Head of caudate nucleus (tissue), 42 donors: ENCODE data around the gene MBD3.
A peak's percentile ranks its signal among the peaks of the same experiment; 100 is the strongest.

Source experiments
- DNase-seq, 42 donors: peaks; one replicate each; pipeline versions ENCODE4 v3.0.0 to v3.0.0-alpha.2; 2020 to 2021; ENCODE audit warnings: mixed read lengths in 7 of 42
- intact Hi-C: fragments of 100-400 bp; cut with DNase I; formaldehyde crosslinking; loops from one replicate; pipeline ENCODE4 v1.15.0; 2022

Gene MBD3

DNA sequence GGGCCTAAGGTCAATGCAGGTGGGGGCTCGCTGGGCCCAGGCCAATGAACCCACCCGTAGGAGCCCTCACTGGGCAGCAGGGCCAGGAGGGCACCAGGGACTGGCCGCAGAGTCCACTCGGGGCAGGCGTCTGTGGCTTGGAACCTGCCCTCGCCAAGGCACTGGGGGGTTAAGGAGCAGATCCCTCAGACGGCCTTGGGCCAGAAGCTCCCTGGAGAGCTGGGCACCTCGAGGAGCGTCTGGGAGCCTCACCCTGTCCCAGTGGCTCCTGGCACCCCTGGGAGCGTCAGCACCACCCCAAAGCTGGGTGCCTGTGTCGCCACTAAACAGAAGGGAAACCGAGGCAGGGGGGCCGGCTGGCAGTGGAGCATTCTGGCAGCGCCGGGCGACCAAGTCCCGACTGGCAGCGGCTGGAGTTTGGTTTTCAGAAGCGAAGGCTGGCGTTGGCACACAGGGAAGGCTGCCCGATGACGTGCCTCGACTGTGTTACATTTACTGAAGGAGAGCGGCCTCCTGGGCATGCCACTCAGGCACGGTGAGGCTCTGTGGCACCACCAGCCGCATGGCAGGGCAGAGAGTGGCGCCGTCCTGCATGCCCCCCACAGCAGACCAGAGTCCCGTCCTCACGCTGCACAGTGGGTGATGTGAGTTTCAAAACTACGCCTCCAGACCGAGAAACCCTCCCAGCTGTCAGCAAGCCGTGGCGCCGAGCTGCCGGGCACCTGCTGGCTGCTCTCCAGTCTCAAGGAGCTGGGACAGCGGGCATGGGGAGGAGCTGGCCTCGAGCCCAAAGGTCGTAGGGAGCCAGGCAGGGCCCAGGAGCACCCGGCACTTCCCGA lies 15.4 kb downstream of the MBD3 start:
- intact Hi-C loops, result no loop called here

DNA sequence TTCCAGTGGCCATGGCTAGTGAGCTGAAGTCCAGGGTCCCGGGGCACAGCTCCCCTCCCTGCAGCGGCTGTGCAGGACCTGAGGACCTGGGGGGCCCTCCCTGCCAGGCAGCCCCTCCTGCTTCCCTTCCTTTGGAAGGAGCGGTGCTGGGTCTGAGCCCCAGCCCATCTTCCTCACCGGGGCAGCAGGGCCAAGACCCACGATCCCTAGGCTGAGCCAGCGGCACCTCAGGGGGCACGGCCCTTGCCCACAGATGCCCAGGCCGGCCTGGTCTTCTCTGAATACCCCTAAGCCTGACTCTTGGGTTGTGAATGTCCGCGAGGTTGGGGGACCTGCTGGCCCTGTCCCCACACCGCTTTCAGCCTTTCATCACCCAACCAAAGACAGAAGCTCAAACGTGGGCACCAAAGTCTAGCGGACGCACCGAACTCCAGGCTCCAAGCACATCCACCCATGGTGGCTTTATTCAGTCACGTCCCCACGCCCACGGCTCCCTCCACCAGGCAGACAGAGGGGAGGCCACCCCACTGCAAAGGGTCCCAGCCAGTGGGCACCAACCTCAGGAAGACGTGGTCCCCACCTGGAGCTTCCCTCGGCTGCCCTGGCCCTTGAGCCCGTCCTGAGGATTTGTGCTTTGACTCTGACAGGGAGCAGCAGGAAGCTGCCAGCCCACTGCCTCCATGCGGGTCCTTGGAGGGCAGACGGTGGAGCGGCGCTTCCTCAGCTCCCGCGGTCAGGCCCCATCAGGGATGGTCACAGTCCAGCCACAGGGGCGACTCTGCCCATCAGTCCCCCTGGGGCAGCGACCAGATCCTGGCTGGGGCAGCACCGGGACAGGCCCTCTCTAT lies 16.2 kb downstream of the MBD3 start:
- DNase-seq, result no peak

More for the DNA sequence above, 15.4 kb downstream of the MBD3 start:
- DNase-seq, result no peak

DNA sequence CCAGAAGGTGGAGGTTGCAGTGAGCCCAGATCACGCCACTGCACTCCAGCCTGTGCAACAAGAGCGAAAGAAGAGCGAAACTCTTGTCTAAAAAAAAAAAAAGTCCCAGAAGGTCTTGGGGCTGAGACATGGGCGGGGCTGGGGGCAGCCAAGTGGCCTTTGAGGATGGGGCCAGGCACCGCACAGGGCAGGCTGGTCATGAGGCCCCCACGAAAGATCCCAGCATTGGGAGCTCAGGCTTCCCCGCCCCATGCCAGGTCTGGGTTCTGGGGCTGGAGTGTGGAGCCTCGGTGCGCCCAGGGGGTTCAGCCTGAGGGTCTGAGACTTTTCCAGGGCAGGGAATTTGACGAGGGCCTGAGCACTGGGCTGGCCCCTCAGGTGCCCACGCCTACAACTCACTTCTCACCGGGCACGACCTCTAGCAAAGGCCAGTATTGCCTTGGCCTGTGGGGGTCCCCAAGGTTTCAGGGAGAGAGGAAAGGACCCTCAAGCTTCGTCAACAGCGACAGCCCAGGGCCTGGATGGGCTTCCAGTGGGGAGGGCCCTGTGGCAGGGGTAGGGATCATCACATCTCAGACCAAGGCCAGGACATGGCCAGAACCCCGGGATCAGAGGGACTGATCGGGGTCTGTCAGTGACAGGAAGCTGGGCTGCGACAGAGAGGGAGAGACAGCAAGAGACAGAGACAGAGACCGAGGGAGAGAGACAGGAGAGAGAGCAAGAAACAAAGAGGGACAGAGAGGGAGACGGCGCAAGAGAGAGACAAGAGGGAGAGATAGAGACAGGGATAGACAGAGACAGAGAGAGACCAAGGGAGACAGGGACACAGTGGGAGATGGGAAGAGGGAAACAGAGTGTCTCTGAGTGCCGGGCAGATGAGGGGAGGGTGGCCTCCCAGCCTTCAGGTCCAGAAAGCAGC lies 17.1 kb downstream of the MBD3 start:
- DNase-seq, result no peak
- intact Hi-C loops, result no loop called here

More for the DNA sequence above, 16.2 kb downstream of the MBD3 start:
- intact Hi-C loops, result no loop called here

DNA sequence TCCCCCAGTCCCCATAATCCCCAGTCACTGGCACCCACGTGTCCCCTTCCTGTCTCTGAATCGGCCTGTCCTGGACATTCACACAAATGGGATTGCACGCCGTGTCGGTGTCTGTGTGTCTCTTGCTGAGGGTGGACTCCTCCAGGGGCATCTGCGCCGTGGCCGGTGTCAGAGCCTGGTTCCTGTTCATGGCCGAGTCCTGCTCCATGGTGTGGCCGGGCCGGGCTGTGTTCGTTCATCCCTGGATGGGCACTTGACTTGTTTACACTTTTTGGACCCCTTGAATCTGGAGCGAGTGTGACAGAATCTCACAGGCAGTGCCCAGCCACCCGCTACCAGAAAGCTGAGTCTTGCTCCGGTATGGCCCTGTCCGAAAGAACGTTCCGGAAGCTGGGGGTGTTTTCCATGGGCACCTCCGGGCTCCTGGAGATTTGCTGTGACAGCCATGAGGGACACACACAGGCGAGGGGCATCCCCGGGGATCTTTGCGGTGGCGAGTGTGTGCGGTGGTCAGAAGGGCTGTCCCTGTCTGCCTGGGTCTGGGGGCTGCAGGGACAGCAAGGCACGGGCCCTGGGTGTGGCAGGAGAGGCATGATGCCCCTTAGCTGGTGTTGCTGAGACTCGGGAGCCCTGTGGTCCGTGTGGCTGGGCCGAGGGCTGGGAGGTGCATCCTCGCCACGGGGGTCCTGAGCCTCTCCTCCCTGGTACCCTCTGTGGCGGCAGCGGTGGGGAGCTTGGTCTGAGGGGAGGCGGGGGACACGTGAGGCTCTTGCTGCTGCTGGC lies 18.1 kb downstream of the MBD3 start:
- no peak for DNase-seq
- intact Hi-C loops, result no loop called here

DNA sequence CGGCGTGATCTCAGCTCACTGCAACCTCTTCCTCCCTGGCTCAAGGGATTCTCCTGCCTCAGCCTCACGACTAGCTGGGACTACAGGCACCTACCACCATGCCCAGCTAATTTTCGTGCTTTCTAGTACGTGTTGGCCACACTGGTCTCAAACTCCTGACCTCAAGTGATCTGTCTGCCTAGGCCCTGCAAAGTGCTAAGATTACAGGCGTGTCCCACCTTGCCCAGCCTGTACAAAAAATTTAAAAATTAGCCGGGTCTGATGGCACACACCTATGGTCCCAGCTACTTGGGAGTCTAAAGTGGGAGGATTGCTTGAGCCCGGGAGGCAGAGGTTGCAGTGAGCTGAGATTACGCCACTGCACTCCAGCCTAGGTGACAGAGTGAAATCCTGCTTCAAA lies 19.9 kb downstream of the MBD3 start:
- DNase-seq, result no peak
- intact Hi-C loops, result no loop called here

DNA sequence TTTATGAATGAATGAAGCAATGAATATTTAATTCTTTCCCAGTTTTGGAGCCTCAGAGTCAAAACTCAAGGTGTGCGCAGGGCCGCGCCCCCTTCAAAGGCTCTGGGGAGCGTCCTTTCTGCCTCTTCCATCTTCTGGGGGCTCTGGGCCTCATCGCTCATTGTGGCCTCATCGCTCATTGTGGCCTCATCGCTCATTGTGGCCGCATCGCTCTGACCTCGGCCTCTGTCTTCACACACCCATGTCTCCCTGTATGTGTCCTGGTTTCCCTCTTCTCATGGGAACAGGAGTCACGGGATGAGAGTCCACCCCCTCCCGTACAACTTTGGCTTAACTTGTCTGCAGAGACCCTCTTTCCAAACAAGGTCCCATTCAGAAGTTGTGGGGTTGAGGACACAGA lies 21.3 kb downstream of the MBD3 start:
- no peak for DNase-seq
- intact Hi-C loops, result no loop called here

DNA sequence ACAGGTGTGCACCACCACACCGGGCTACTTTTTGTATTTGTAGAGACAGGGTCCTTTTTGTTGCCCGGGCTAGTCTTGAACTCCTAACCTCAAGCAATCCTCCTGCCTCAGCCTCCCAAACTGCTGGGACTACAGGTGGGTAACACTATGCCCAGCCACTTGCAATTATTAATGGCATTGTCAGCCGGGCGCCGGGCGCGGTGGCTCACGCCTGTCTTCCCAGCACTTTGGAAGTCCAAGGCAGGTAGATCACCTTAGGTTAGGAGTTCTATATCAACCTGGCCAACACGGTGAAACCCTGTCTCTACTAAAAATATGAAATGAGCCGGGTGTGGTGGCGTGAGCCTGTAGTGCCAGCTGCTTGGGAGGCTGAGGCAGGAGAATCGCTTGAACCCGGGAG lies 21.8 kb downstream of the MBD3 start:
- intact Hi-C loops, result no loop called here
- no peak for DNase-seq

DNA sequence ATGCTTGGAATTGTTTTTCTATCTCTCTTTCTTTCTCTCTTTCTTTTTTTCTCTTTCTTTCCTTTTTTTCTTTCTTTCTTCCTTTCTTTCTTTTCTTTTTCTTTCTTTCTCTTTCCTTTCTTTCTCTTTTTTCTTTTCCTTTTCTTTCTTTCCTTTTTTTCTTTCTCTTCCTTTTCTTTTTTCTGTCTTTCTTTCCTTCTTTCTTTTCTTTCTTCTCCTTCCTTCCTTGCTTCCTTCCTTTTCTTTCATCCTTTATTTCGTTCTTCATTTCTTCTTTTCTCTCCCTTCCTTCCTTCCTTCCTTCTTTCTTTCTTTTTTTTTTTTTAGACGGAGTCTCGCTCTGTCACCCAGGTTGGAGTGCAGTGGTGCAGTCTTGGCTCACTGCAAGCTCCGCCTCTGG lies 22.7 kb downstream of the MBD3 start:
- intact Hi-C loops, result no loop called here
- no peak for DNase-seq

DNA sequence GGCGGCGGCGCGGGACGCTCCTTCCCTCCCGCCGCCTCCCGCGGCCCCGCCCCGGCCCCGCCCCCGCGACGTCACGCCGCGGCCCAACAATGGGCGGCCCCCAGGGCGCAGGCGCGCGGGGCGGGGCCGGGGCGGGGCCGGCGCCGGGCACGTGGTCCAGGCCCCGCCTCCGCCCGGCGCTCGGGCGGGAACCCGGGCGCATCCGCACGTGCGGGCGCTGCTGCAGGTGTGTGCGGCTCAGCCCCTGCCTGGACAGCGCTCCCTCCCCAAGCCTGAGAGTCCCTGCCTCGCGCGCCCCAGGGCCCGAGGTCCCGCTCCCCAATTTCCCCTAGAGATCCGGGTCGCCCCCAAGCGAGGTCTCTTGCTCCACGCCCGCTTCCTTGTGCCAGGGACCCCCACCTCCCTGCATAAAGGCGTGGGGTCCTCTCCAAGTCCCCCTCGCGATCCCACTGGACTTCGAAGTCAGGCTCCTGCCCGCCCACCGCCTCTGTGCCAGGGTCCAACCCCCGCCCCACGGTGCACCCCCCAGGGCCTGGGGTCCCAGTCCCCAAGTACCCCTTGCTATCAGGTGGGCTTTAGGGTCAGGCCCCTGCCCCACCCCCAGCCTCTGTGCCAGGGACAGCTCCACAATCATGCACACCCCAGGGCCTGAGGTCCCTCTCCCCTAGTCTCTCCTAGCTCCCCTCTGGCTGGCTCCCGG lies 24.2 kb downstream of the MBD3 start, which contains the start of gene MEX3D:
TSS of gene MEX3D (minus strand) at position 6 of the 700 bp plus-strand sequence. CDS start 267 bp downstream, outside the sequence.
- intact Hi-C loops, result no loop called here
- peak in 41 of 42 donors; percentile 14 to 86 (median 67) for DNase-seq

DNA sequence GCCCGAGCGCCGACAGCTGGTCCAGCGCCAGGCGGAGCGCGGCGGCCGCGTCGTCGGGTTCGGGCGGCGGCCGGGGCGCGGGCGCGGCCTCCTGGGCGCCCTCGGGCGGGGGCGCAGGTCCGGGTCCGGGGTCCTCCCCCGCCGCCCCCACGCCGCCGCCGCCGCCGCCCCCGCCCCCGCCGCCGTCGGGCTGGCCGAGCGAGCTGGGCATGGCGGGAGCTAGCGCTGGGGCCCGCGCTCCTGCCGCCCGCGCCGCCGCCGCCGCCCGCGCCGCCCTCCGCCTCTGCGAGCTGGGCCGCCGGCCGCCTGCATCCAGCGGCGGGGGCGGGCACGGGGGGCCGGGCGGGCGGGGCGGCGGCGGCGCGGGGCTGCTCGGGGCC lies 24.8 kb downstream of the MBD3 start:
- peak in 1 of 42 donors; percentile 13 for DNase-seq
- intact Hi-C loops, result no loop called here

DNA sequence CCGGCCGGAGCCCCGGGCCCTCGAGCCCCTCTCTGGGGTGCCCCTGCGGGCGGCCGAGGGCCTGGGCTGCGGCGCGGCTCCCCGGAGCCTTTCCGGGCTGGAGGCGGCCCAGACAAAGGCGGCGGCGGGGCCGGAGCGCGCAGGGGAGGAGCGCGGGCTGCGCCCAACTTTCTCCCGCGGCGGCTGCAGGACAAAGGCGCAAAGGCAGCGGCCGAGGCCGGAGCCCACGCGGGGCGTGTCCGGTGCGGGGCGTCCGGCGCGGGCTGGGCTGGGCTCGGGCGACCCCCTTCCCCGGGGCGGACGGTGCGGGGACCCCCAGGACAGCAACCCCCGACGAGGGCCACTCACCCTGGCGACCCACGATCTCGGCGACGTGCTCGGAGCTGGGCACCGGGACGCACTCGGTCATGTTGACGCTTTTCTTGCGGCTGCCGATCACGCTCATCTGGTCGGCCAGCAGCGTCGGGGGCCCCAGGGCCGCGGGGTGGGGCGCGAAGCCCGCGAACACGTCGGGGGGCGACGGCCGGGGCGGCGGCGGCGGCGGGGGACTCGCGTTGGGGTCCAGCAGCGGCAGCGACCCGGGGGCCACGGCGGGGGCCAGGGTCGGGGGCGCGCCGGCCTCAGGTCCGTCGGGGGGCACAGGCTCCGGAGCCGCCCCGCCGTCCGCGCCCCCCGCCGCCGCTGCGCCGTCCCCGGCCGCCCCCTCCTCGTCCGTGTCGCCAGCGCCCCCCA lies 25.4 kb downstream of the MBD3 start:
- DNase-seq, result peak in 3 of 42 donors; percentile 14 to 27 (median 16)
- intact Hi-C loops, result no loop called here

DNA sequence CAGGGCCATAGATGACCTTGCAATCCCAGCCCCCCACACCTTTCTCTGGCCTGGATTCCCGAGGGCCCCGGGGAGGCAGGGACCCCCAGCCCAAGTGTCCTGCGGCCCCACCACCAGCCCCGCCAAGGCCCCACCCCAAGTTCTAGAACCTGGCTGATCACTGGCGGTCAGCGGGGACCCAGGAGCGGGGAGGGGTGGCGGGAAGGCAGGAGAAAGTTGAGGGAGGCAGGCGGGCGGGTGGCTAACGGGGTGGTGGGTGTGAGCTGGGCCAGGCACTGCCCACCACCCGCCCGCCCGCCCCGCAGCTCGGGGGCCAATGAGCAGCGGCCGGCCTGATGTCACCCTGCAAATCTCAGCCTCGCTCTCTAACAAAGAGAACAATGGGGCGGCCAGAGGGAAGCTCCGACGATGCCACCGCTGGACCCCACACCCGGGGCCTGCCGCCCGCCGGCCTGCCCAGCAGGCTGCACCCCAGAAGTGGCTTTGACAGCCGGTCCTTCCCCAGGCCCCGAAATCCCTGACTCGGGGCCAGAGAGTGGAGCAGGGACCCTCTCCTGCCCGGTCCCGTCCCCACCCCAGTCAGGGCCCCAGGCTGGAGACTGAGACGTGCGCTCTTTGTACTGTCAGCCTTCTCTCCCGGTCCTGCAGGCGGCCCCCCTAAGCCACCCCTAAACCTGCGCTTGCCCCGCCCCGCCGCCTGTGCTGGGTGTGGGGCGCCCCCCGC lies 26.1 kb downstream of the MBD3 start:
- peak; percentile 76 to 94 (median 88) for DNase-seq
- intact Hi-C loops, result no loop called here

DNA sequence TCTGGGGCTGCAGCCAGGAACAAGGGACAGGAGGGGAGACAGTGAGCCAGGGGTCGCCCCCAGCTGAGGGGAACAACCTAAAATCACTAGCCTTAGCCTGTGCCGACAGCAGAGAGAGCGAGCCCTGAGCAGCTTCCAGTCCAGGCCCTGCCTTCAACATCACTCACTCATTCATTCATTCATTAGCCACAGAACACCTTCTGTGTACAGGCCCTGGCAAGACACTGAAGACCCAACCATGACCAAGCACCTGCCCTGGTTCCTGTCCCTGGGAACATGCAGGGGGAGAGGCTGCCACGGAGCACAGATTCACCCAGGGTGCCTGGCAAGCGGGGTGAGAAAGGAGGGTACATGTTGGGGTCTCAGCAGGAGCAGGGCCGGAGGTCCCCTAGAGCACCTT lies 29.4 kb downstream of the MBD3 start:
- intact Hi-C loops, result no loop called here

DNA sequence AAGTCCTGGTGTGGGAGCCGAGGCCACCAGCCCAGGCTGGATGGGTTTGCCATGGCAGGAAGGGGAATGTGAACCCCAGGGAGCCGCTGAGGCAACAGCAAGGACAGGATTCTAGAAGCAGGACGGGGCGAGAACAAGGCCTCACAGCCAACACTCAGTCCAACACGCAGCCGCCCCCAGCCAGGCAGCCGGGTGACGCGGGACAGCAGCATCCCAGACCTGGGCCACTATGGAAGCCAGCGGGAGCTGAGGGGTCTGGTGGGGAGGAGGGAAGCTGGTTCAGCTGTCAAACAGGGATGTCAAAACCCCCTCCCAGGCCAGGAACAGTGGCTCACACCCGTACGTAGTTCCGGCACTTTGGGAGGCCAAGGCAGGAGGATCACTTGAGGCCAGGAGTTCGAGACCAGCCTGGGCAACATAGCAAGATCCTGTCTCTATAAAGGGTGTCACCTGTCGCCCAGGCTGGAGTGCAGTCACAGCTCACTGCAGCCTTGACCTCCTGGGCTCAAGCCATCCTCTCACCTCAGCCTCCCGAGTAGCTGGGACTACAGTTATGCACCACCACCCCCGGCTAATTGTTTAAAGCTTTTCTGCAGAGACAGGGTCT lies 31.3 kb downstream of the MBD3 start:
- intact Hi-C loops, result no loop called here
- DNase-seq, result no peak

More for the DNA sequence above, 29.4 kb downstream of the MBD3 start:
- DNase-seq, result no peak

DNA sequence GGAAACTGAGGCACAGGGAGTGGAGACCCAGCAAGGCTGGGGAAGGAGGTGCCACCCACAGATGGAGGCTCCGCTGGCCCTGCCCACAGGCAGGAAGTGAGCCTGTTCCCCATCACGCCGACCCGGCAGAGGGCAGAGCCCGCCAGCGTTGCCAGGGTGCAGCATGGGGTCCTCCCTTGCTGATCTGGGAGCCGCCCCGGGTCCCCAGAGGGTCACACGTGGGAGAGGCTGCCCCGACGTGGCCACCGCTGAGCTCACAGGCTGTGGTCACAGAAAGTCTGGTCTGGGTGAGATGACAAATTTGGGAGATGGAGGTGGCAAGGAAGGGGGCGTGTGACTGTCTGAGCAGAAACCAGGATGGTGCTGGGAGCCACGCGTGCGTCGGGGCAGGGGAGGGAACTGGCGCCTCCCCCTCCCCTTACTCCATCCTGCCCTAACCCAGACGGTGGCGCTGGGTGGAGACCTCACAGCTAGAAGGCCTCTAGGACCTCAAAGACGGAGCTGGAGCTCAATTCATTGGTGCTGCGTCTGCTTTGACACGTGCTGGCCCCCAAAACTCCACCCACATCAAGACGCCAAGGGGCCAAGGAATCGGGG lies 32.3 kb downstream of the MBD3 start:
- no peak for DNase-seq
- intact Hi-C loops, result no loop called here

DNA sequence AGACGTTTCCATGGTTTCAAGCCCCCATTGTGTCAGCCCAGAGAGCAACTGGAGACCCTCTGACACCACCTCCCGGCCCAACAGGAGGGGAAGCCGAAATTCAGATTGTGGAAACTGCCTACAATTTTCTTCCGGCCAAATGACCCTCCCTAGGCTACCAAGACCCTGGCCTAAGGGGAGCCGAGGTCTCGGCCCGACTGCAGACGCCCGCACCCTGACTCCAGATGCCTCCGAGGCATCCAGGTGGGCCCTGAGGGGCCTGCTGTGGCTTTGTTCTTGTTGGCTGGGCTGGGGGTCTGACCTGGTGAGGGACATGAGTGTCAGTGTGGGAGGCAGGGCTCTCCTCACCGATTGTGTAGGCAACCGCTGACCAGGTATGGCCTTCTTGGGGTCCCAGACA lies 34.1 kb downstream of the MBD3 start:
- intact Hi-C loops, result no loop called here
- DNase-seq, result no peak
